Liver (tissue), 9 donors: ENCODE data around the gene VNN1. TPM values are rescaled to one million over a fixed set of nuclear protein-coding genes. Genes with fewer than 3 reads are reported as not detected.

Experiments used
- DNase-seq: peaks from one replicate; pipeline ENCODE4 v3.0.0-alpha.2; 2017; ENCODE audit warnings: low spot score
- H3K27ac ChIP-seq, 2 donors: one replicate each; pipeline ENCODE4 v1.7.0; 2013; ENCODE audit warnings: inconsistent platforms in 2 of 2, low read length in 2 of 2, control low read depth in 1 of 2, low read depth in 1 of 2, mild to moderate bottlenecking in 1 of 2
- H3K27me3 ChIP-seq, 4 donors: one replicate each; pipeline versions ENCODE4 v1.6.1 to v1.7.0; 2013; ENCODE audit warnings: low read length in 3 of 4, inconsistent platforms in 1 of 4, mild to moderate bottlenecking in 1 of 4, moderate library complexity in 1 of 4; ENCODE audit not compliant: control insufficient read depth in 4 of 4, insufficient read depth in 4 of 4
- H3K36me3 ChIP-seq, 4 donors: one replicate each; pipeline versions ENCODE4 v1.6.1 to v1.7.0; 2013; ENCODE audit warnings: low read length in 3 of 4, mild to moderate bottlenecking in 3 of 4, low read depth in 1 of 4, moderate library complexity in 1 of 4; ENCODE audit not compliant: control insufficient read depth in 4 of 4, insufficient read depth in 3 of 4
- H3K4me1 ChIP-seq, 4 donors: one replicate each; pipeline versions ENCODE4 v1.6.1 to v1.7.0; 2013; ENCODE audit warnings: low read length in 3 of 4, mild to moderate bottlenecking in 3 of 4, moderate library complexity in 1 of 4; ENCODE audit not compliant: control insufficient read depth in 4 of 4, insufficient read depth in 4 of 4
- H3K4me3 ChIP-seq, 3 donors: one replicate each; pipeline versions ENCODE4 v1.6.1 to v1.7.0; 2013; ENCODE audit warnings: low read length in 3 of 3, control low read depth in 1 of 3, low read depth in 1 of 3, mild to moderate bottlenecking in 1 of 3
- H3K9ac ChIP-seq, 2 donors: one replicate each; pipeline ENCODE4 v1.7.0; 2013; ENCODE audit warnings: low read length in 2 of 2, mild to moderate bottlenecking in 2 of 2, moderate library complexity in 2 of 2, control low read depth in 1 of 2, low read depth in 1 of 2
- H3K9me3 ChIP-seq, 4 donors: one replicate each; pipeline versions ENCODE4 v1.6.1 to v1.7.0; 2013; ENCODE audit warnings: low read length in 3 of 4; ENCODE audit not compliant: control insufficient read depth in 4 of 4
- ATF3 ChIP-seq: IDR thresholded peaks from 2 replicates; pipeline ENCODE4 v1.6.1; 2016; ENCODE audit warnings: antibody characterized with exemption
- CTCF ChIP-seq: fragments of 150-350 bp; IDR thresholded peaks from 2 replicates; pipeline ENCODE4 v1.5.1; 2017; ENCODE audit warnings: improper control_type of control experiment, low read depth, low read length; ENCODE audit not compliant: missing input control
- FOXA1 ChIP-seq: IDR thresholded peaks from 2 replicates; pipeline ENCODE4 v1.6.1; 2016; ENCODE audit warnings: antibody characterized with exemption
- FOXA2 ChIP-seq: IDR thresholded peaks from 2 replicates; pipeline ENCODE4 v1.6.1; 2016; ENCODE audit warnings: antibody characterized with exemption
- GABPA ChIP-seq, 2 donors: IDR thresholded peaks in 1 of 2; conservative IDR thresholded peaks in 1 of 2; 2 replicates each; pipeline ENCODE4 v1.6.1; 2016; ENCODE audit warnings: antibody characterized with exemption in 2 of 2, mild to moderate bottlenecking in 1 of 2, moderate library complexity in 1 of 2
- HNF4A ChIP-seq, 2 donors: conservative IDR thresholded peaks; 2 replicates each; pipeline ENCODE4 v1.6.1; 2016; ENCODE audit warnings: antibody characterized with exemption in 2 of 2, mild to moderate bottlenecking in 2 of 2
- HNF4G ChIP-seq: IDR thresholded peaks from 2 replicates; pipeline ENCODE4 v1.6.1; 2016; ENCODE audit warnings: antibody characterized with exemption
- JUND ChIP-seq, 2 donors: IDR thresholded peaks; 2 replicates each; pipeline ENCODE4 v1.6.1; 2016; ENCODE audit warnings: antibody characterized with exemption in 2 of 2
- MAX ChIP-seq: IDR thresholded peaks from 2 replicates; pipeline ENCODE4 v1.6.1; 2016; ENCODE audit warnings: antibody characterized with exemption
- NR2F2 ChIP-seq: IDR thresholded peaks from 2 replicates; pipeline ENCODE4 v1.6.1; 2016; ENCODE audit warnings: antibody characterized with exemption
- RAD21 ChIP-seq, 2 donors: IDR thresholded peaks; 2 replicates each; pipeline ENCODE4 v1.6.1; 2016; ENCODE audit warnings: antibody characterized with exemption in 2 of 2, mild to moderate bottlenecking in 2 of 2
- REST ChIP-seq: IDR thresholded peaks from 2 replicates; pipeline ENCODE4 v1.6.1; 2016; ENCODE audit warnings: antibody characterized with exemption, mild to moderate bottlenecking
- RXRA ChIP-seq, 2 donors: IDR thresholded peaks; 2 replicates each; pipeline ENCODE4 v1.6.1; 2017 to 2018; ENCODE audit warnings: antibody characterized with exemption in 2 of 2, mild to moderate bottlenecking in 1 of 2
- SP1 ChIP-seq: IDR thresholded peaks from 2 replicates; pipeline ENCODE4 v1.6.1; 2018; ENCODE audit warnings: antibody characterized with exemption, mild to moderate bottlenecking
- YY1 ChIP-seq: IDR thresholded peaks from 2 replicates; pipeline ENCODE4 v1.6.1; 2016; ENCODE audit warnings: antibody characterized with exemption, mild to moderate bottlenecking
- ZBTB33 ChIP-seq: IDR thresholded peaks from 2 replicates; pipeline ENCODE4 v1.6.1; 2016; ENCODE audit warnings: antibody characterized with exemption
- WGBS: extraction: QIAGEN DNeasy Blood & Tissue Kit; methylation state at CpG from one replicate; pipeline ENCODE4 v1.1.7; 2013; 5-methylcytosine and 5-hydroxymethylcytosine counted together
- polyA plus RNA-seq, 2 donors: library from polyadenylated mRNA; stranded (reverse) in 1 of 2; unstranded in 1 of 2; fragments of 200-250 nt in 1 of 2; fragments of >200 nt in 1 of 2; fragmentation: Nextera tagmentation in 1 of 2; extraction: Ambion mirVana in 1 of 2; gene quantifications; one replicate each; pipeline versions ENCODE4 v1.2.1 to v1.2.3, GENCODE V29; 2013 to 2015
- total RNA-seq, 2 donors: library from RNA; depleted of rRNA; stranded (reverse); fragments of >200 nt; gene quantifications; one replicate each; pipeline ENCODE4 v1.2.3, GENCODE V29; 2014
- donor health status: healthy.
- donor health status: healthy.
- donor health status: healthy.
- donor health status: healthy.
- donor health status: healthy.

VNN1 gene
- total and polyA plus RNA-seq, 4 donors: 2.7 to 132 (median 58.8) TPM

GRCh38 chr6:132687306-132687705 is 26.5 kb downstream of the VNN1 start:
- no peak for DNase-seq
- Histone ChIP-seq H3K36me3 (peaks cover 0 to 58% (median 46%) of the 10 kb centered on the region in 4 donors), H3K27me3 (no peaks in the 10 kb centered on the region), H3K9ac (no peak overlapping the region), H3K4me3 (no peak overlapping the region), H3K9me3 (no peaks in the 10 kb centered on the region), H3K4me1 (no peaks in the 10 kb centered on the region), H3K27ac (no peak overlapping the region)
- TF ChIP-seq RAD21 (IDR thresholded peaks at IDR 0.05): no peak
- no peak for TF ChIP-seq NR2F2
- TF ChIP-seq FOXA1: no peak
- no peak for TF ChIP-seq JUND (IDR thresholded peaks at IDR 0.05)
- TF ChIP-seq CTCF: no peak
- TF ChIP-seq HNF4A (conservative IDR thresholded peaks at IDR 0.05): no peak
- no peak for TF ChIP-seq RXRA (IDR thresholded peaks at IDR 0.05)
- TF ChIP-seq GABPA (IDR thresholded peaks at IDR 0.05 in 1 of 2, conservative IDR thresholded peaks at IDR 0.05 in 1 of 2): no peak
- no peak for TF ChIP-seq YY1
- TF ChIP-seq FOXA2: no peak
- no peak for TF ChIP-seq SP1
- no peak for TF ChIP-seq ATF3
- WGBS: 63% methylated on average over 5 of the region's 5 CpGs

GRCh38 chr6:132686531-132686930 is 27.3 kb downstream of the VNN1 start:
- H3K9ac ChIP-seq: no peak overlapping the region
- no peak for TF ChIP-seq RXRA (IDR thresholded peaks at IDR 0.05)
- TF ChIP-seq GABPA (IDR thresholded peaks at IDR 0.05 in 1 of 2, conservative IDR thresholded peaks at IDR 0.05 in 1 of 2): no peak
- no peak for TF ChIP-seq ZBTB33
- TF ChIP-seq NR2F2: no peak
- no peak for TF ChIP-seq HNF4G
- TF ChIP-seq MAX: no peak
- TF ChIP-seq JUND (IDR thresholded peaks at IDR 0.05): no peak
- TF ChIP-seq SP1: no peak
- no peak for TF ChIP-seq REST
- TF ChIP-seq YY1: no peak
- TF ChIP-seq CTCF: no peak
- WGBS: 95% methylated on average over 3 of the region's 3 CpGs
- no peak overlapping the region for H3K27ac ChIP-seq
- no peak for DNase-seq
- H3K4me3 ChIP-seq: no peak overlapping the region
- H3K4me1 ChIP-seq: no peaks in the 10 kb centered on the region
- peaks cover 0 to 56% (median 47%) of the 10 kb centered on the region in 4 donors for H3K36me3 ChIP-seq
- no peaks in the 10 kb centered on the region for H3K27me3 ChIP-seq
- H3K9me3 ChIP-seq: no peaks in the 10 kb centered on the region
